GM18511 (cell line): ENCODE data around the gene ACOX1.

ENCODE experiments used
- ATAC-seq: cut with Tn5 transposase; IDR thresholded peaks from one replicate; pipeline ENCODE4 v1.9.1; 2021; ENCODE audit warnings: mild to moderate bottlenecking, moderate library complexity; ENCODE audit not compliant: unreplicated experiment

ACOX1 gene

DNA sequence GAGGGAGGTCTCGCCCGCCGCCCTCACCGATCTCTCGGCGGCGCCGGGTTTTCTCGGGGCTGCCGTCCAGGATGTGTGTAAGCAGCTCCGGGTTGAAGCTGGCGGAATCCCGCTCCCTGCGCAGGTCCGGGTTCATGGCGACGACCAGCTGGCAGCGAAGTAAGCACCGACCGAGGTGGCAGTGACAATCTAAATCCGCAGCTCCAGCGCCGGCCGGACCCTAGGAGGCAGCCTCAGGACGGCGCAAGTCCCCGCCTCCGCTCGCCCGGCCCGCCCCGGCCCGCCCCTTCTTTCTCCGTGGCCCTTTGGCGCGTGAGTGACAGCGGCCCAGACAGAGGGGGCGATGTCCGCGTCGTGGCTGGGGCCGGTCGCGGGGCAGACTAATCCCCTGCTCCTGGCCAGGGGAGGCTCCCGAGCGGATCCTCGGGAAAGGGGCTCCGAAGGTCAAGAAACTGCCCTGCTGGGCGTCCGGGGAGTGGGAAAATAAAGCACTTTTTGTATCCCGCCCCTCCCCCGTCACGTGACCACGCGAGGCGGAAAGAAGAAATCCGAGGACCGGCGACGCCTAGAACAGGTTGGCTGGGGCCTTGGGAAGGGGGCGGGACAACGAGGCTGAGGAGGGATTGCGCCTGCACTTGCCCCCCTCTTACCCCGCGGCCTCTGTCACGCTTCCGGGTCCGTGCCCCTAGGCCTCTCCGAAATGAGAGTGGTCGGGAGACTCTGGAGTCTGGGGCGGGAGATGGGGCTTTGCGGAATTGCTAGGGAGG, at the start of gene ACOX1, which contains the start of gene TEN1:
TSS of gene ACOX1 (minus strand) at position 229 of the 767 bp plus-strand sequence. CDS start at position 136, 93 bp downstream.
TSS of gene TEN1 (plus strand) at position 303 of the 767 bp plus-strand sequence. CDS start 6,953 bp downstream, outside the sequence.
- ATAC-seq, result peak; percentile 90

GRCh38 chr17:76027159-76027839, 48.3 kb upstream of the ACOX1 start, which contains the start of gene EVPL:
TSS of gene EVPL (minus strand) at chr17:76027306. CDS start at chr17:76027198, 108 bp downstream.
- ATAC-seq, result no peak

GRCh38 chr17:76026714-76027158, 47.8 kb upstream of the ACOX1 start:
- no peak for ATAC-seq

DNA sequence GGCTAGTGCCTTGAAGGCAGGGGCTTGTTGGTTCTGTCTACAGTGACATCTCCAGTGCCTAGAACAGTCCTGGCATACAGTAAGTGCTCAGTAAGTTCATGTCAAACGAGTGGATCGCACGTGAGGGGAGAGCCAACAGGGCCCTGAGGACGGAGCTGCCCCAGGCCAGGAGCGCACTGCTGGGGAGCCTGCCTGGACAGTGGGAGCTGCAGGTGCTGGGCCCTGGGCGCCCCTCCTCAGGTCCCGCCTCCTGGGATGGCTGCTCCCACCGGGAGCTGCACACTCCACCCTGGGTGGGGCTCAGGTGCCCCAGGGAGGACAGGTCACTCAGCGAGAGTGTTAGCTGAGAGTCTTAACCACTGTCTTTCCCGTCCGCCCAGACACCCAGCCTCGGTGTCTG, 46.3 kb upstream of the ACOX1 start:
- ATAC-seq, result no peak

DNA sequence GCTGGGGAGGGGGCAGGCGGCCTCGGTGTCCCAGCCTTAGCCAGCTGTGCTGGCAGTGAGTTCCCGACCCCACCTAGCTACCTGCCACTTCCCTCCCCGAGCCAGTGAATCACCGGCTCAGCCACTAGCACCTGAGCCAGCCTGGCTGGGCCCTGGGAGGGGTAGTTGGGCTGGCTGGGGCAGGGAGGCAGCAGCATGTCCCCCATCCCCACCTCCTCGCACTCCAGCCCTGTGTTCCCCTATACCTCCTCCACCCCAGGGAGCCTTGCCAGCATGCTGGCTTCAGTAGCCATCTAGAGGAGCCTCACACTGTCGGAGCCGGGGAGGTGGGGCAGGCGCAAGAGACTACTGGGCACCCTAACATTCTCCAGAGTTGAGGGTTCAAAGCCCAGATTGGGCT, 45.4 kb upstream of the ACOX1 start:
- no peak for ATAC-seq

DNA sequence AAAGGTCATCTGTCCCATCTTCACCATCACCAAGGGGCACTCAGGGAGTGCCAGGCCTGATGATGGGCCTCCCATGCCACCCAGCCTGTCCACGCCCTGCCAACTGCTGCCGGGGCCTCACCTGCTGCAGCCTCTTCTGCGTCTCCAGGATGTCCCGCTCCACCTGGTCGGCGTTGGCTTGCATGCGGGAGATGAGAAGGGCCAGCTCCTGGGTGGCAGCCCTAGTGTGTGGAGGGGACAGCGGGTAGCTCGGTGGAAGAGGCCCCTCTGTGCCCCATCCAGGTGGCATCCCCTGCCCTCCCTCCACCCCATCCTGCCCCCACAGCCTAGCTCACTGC, 44.9 kb upstream of the ACOX1 start:
- ATAC-seq, result no peak

- no peak for ATAC-seq
Measured at GRCh38 chr17:76022973-76023899, 44.3 kb upstream of the ACOX1 start.

- ATAC-seq, result no peak
Measured at GRCh38 chr17:76022285-76022684, 43.3 kb upstream of the ACOX1 start.

GRCh38 chr17:76019833-76020467, 41.0 kb upstream of the ACOX1 start:
- ATAC-seq, result no peak

- ATAC-seq, result no peak
Measured at GRCh38 chr17:76018801-76019200, 39.8 kb upstream of the ACOX1 start.

DNA sequence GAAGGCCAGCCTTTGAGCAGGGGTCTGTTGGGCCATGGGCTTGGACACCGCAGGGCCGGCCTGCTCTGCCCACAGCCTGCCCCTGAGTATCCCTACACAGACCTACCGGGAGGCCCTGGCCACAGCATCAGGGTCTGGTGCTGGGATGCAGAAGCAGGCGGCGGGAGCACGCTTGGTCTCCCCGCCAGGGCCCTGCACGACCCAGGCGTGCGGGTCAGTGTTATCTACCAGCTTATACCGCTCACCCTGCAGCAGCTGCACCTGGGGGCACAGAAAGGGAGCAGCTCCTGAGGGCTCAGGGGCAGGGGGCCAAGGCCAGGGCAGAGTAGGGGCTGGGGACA, 39.3 kb upstream of the ACOX1 start:
- no peak for ATAC-seq

DNA sequence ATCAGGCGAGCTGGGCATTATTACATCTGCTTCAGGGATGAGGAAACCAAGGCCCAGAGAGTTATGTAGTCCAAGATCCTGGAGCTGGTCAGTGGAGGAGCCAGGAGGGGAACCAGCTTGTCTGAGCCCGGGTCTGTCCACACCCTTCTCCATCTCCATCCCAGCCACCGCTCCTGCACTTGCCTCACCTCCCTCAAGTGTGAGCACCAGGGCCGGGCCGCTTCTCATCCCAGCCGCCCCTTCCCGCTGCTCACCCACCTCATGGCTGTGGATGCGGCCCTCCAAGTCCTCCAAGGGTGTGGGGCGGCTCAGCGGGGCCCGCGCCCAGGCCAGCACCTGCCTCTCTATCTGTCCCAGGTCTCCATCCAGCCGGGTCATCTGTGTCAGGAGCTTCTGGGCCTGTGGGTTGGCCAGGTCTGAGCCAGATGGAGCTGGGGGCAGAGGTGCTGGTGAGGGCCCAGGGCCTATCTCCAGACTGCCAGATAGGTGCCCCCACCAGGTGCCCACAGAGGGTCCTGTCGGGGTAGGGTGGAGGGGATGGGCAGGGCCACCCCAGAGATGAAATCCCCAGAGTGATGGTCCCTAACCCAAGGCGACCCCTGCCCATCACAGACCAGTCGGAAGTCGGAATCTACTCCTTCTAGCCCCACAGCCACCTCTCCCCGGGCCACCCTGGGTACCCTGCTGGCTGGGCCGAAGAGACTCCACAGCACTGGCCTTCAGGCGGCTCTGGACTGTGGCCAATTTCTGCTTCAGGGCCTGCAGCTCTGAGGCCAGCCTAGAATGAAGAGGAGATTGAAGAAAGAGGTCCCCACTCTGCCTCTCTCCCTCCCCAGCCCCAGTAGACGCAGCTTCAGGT, 38.7 kb upstream of the ACOX1 start:
- ATAC-seq, result no peak

GRCh38 chr17:76014925-76015261, 35.9 kb upstream of the ACOX1 start:
- ATAC-seq, result no peak

DNA sequence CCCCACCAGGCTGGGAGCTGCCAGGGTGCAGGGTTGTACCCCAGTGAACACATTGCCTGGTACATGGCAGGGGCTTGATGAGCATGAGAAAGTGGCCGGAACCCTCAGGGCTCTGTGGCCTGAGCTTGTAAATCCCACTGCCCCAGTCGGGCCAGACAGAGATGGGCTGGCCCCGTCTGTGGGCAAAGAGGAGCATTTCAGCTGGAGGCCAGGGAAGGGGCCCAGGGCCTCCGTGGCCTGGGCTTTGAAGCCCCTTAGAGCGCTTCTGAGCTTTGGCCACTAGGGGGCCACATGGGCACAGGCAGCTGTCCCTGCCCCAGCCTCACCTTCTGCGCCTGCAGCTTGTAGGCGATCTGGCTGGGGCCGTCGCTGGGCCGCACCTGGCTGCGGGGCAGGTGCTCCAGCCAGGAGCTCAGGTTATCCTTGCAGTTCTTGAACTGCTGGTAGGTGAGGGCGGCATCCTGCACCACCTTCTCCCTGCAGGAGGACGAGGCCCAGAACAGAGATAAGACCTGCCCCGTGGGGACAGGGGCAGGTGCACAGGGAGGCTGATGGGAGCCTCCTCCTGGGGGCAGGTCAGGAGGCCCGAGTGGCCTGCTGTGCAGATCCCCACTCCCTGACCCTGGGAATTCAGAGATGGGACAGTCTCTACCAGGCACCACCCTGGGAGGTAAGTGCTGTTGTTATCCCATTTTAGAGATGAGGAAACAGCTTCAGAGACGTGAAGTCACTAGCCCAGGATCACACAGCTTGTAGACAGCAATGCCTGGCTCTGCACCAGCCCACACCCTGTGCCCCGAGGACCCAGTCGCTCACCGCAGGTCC, 35.3 kb upstream of the ACOX1 start:
- ATAC-seq, result peak; percentile 64

- ATAC-seq, result no peak
Measured at GRCh38 chr17:76013377-76013932, 34.5 kb upstream of the ACOX1 start.

DNA sequence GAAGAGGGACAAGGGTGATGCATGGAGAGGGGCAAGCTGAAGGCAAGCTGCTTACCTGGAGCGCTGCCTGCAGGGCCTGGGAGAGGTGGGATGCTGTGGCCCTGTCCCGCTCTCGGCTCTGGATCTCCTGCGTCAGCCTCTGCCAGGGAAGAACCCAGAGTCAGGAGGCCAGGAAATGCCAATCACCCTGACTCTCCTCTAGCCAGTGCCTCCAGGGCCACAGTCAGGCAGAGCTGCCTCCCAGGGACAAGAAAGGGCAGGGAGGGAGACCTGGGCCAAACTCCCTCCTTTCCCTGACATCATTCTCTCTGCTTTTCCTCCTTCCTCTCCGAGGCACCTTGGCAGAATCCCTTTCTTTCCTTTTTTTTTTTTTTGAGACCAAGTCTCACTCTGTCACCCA, 33.0 kb upstream of the ACOX1 start:
- ATAC-seq, result no peak

DNA sequence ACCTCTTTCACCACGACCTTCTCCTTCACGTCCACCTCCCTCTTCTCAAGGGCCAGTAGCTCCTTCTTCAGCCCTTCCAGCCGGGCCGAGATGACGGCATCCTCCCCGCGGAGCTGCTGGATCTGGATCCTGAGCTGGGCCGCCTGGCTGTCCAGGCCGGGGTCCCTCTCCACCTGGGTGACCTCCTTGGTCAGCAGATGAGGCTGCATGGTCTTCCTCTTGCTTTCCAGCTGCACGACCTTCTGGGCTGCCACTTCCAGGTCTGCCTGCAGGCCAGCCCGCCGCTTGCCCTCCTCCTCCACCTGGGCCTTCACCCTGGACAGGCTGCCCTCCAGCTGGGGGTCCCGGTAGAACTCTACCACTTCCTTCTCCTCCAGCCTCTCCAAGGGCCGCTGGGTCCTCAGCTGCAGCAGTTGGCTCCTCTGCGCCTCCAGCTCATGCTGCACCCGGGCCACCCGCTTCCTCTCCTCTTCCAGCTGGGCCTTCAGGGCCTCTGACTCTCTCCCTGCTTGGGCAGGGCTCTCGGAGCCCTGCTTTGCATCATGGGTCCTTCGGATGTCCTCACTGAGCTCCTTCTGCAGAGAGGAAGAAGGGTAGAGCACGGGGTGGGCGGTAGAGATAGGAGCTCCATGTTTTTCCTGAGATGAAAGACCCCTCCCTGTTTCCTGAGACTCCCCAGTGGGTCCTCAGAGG, 31.1 kb upstream of the ACOX1 start:
- no peak for ATAC-seq

DNA sequence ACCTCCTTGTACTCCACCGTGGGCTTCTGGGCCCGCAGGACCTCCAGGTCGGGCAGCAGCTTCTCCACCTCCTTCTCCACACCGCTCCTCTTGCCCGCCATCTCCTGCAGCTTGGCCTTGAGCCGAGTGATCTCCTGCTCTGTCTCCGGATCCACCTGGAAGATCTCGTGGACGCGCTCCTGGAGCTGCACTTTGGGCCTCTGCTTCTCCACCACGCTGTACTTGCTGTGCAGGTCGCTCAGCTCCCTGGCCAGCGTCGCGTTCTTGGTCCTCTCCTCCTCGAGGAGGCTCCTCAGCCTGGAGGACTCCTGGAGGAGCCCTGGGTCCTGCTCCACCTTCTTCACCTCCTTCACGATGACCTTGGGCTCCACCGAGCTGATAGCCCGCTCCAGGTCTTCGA, 30.5 kb upstream of the ACOX1 start:
- no peak for ATAC-seq
